ENCODE measurements around the gene OR7D2. TPM values are rescaled to one million over a fixed set of nuclear protein-coding genes. Genes with fewer than 3 reads are reported as not detected.

The OR7D2 gene
- total RNA-seq, 1 experiment from 2014 or later = 0.07 TPM

- TF ChIP-seq RAD21 (IDR thresholded peaks at IDR 0.05; ENCODE audit: low read depth) (no peak), ZNF274 (IDR thresholded peaks at IDR 0.05; ENCODE audit: low read depth, low read length) (no peak), ATF3 (IDR thresholded peaks at IDR 0.05) (no peak), CBX3 (IDR thresholded peaks at IDR 0.05; ENCODE audit: low read depth) (no peak), EZH2 (IDR thresholded peaks at IDR 0.05) (no peak)
Measured at GRCh38 chr19:9166846-9167245, 11.9 kb upstream of the OR7D2 start (continued).

DNA sequence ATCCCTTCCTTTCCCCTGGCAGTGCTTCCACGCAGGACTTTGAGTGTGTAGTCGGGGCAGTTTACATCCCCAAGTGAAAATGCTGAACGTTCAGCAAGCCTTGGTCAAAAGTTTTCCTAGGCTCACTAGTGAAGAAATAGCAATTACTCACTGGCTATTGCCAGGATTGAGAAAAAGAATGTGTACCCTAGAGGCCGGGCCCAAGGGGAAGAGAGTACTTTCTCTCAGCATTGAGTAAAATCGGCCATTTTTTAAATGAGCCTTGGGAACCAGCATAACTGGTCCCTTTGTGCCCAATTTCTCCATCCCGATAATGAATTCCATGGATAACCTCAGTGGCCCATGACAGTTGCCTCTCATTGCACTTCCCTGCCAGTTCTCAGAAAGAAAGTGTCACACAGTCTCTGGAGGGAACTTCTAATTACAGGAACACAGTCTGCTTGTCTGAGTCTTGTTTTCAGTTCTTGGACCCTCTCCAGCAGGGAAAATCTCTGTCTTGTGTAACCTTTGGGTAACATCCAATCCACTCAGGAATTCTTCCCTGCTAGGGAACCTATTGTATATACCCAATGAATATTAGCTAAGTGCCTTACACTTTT, 7.3 kb upstream of the OR7D2 start:
- CTCF ChIA-PET = no interaction called here

More for the DNA sequence above, 7.3 kb upstream of the OR7D2 start:
- Histone ChIP-seq H3K4me3 (replicated peaks in 1 of 2; ENCODE audit: low read depth in 1 of 2, low read length in 2 of 2) (no peak overlapping the region), H3K27ac (ENCODE audit: low read depth, low read length) (no peak overlapping the region), H3K9ac (ENCODE audit: low read length) (no peak overlapping the region), H3K9me2 (ENCODE audit: insufficient read depth) (no peaks in the 10 kb centered on the region), H3K79me2 (ENCODE audit: insufficient read depth, low read length) (no peaks in the 10 kb centered on the region), H2AFZ (ENCODE audit: low read depth, low read length, poor library complexity, severe bottlenecking) (no peak overlapping the region), H3K4me1 (ENCODE audit: control insufficient read depth in 1 of 2, insufficient read depth in 2 of 2, low read length in 2 of 2) (no peaks in the 10 kb centered on the region), H3K4me2 (ENCODE audit: low read length) (no peak overlapping the region), H4K20me1 (ENCODE audit: insufficient read depth) (no peaks in the 10 kb centered on the region), H3K27me3 (ENCODE audit: insufficient read depth, low read length) (no peaks in the 10 kb centered on the region), H3K9me3 (ENCODE audit: control insufficient read depth in 1 of 2, insufficient read depth in 1 of 2, low read depth in 1 of 2, low read length in 2 of 2) (no peaks in the 10 kb centered on the region), H3K36me3 (ENCODE audit: control insufficient read depth in 1 of 2, insufficient read depth in 2 of 2, low read length in 2 of 2) (no peaks in the 10 kb centered on the region)
- intact Hi-C loops (cut with micrococcal nuclease) = no loop called here
- DNase-seq (ENCODE audit: low read depth, low spot score) (no peak), ATAC-seq (no peak)
- ChIA-PET POLR2A (no interaction called here), RAD21 (ENCODE audit: low non-redundant PET in 1 of 2, low total read pairs in 2 of 2, uncharacterized antibody in 2 of 2, unreplicated experiment in 2 of 2) (no interaction called here)
- no peak for TF ChIP-seq JUND (IDR thresholded peaks at IDR 0.05)
- no peak for TF ChIP-seq SIN3A (IDR thresholded peaks at IDR 0.05; ENCODE audit: low read depth)
- TF ChIP-seq EZH2 (IDR thresholded peaks at IDR 0.05) = no peak
- no peak for TF ChIP-seq ZBTB33 (IDR thresholded peaks at IDR 0.05; ENCODE audit: extremely low read depth, insufficient replicate concordance, low read length)
- TF ChIP-seq ATF3 (IDR thresholded peaks at IDR 0.05) = no peak
- no peak for TF ChIP-seq EZH2phosphoT487 (IDR thresholded peaks at IDR 0.05; ENCODE audit: borderline replicate concordance)
- TF ChIP-seq TCF7L2 (IDR thresholded peaks at IDR 0.05; ENCODE audit: borderline replicate concordance, extremely low read depth, insufficient read depth, insufficient read length) = no peak
- no peak for TF ChIP-seq CBX3 (IDR thresholded peaks at IDR 0.05; ENCODE audit: low read depth)
- BruUV-seq (replicated peaks) = no TSS peak

All from HCT116 (cell line).